Measurements from ENCODE around the gene CBX2. TPM values are rescaled to one million over a fixed set of nuclear protein-coding genes. Genes with fewer than 3 reads are reported as not detected.

The CBX2 gene
- total RNA-seq, 1 donor from 2014 or later = 11.9 TPM

- Histone ChIP-seq H3K4me3 (ENCODE audit: low read depth, low read length) (peak overlapping the region; percentile 45), H3K36me3 (ENCODE audit: control insufficient read depth, insufficient read depth, low read length) (no peaks in the 10 kb centered on the region), H3K27me3 (ENCODE audit: control insufficient read depth, insufficient read depth, low read length) (peaks cover 38% of the 10 kb centered on the region)
- peak; percentile 44 for TF ChIP-seq CTCF (IDR thresholded peaks at IDR 0.05; ENCODE audit: insufficient read depth, low read length, poor library complexity, severe bottlenecking)
- no peak for DNase-seq (ENCODE audit: low read depth)
Observed at GRCh38 chr17:79777120-79777893, 641 bp upstream of the CBX2 start.

DNA sequence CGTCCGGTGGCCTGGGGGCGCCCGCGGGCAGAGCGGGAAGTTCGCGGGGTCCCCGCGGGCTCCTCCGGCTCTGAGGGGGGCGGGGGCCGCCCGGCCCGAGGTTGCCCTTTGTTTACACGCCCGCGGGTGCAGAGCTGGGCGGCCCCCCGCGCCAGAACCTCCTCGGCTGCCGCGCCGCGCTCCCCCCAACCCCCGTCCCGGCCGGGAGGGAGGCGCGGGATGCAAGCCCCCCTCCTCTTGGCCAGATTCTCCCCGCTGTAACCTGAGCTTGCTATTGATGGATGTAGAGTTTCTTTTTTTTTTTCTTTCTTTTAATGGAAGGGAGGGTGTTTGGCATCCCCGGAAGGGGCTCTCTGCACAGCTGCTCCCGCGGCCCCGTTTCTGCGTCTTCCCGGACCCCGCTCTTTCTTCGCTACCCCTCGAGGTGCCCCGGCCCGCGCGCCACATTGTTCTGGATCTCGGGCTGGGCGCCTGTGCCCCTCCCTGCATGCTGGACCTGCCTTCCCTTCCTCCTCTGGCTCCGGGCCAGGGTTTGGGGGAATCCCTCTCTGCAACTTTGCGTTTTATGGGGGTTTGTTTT, 646 bp downstream of the CBX2 start:
- no peak for DNase-seq (ENCODE audit: low read depth)
- Histone ChIP-seq H3K27me3 (ENCODE audit: control insufficient read depth, insufficient read depth, low read length) (peaks cover 27% of the 10 kb centered on the region), H3K4me3 (ENCODE audit: low read depth, low read length) (peak overlapping the region; percentile 68), H3K36me3 (ENCODE audit: control insufficient read depth, insufficient read depth, low read length) (no peaks in the 10 kb centered on the region)
- no peak for TF ChIP-seq CTCF (IDR thresholded peaks at IDR 0.05; ENCODE audit: insufficient read depth, low read length, poor library complexity, severe bottlenecking)

- Histone ChIP-seq H3K4me3 (ENCODE audit: low read depth, low read length) (peak overlapping the region; percentile 68), H3K36me3 (ENCODE audit: control insufficient read depth, insufficient read depth, low read length) (no peaks in the 10 kb centered on the region), H3K27me3 (ENCODE audit: control insufficient read depth, insufficient read depth, low read length) (peaks cover 22% of the 10 kb centered on the region)
- DNase-seq (ENCODE audit: low read depth) = no peak
- no peak for TF ChIP-seq CTCF (IDR thresholded peaks at IDR 0.05; ENCODE audit: insufficient read depth, low read length, poor library complexity, severe bottlenecking)
Observed at GRCh38 chr17:79779084-79779529, 1.2 kb downstream of the CBX2 start.

- H3K36me3 ChIP-seq (ENCODE audit: control insufficient read depth, insufficient read depth, low read length) = no peaks in the 10 kb centered on the region
- no peak for TF ChIP-seq CTCF (IDR thresholded peaks at IDR 0.05; ENCODE audit: insufficient read depth, low read length, poor library complexity, severe bottlenecking)
- no peak overlapping the region for H3K4me3 ChIP-seq (ENCODE audit: low read depth, low read length)
Observed at GRCh38 chr17:79779661-79780365, 1.9 kb downstream of the CBX2 start.

GRCh38 chr17:79781012-79781650, 3.2 kb downstream of the CBX2 start:
- Histone ChIP-seq H3K36me3 (ENCODE audit: control insufficient read depth, insufficient read depth, low read length) (no peaks in the 10 kb centered on the region), H3K4me3 (ENCODE audit: low read depth, low read length) (no peak overlapping the region), H3K27me3 (ENCODE audit: control insufficient read depth, insufficient read depth, low read length) (peaks cover 14% of the 10 kb centered on the region)
- no peak for TF ChIP-seq CTCF (IDR thresholded peaks at IDR 0.05; ENCODE audit: insufficient read depth, low read length, poor library complexity, severe bottlenecking)
- DNase-seq (ENCODE audit: low read depth) = no peak

More at GRCh38 chr17:79779661-79780365, 1.9 kb downstream of the CBX2 start:
- H3K27me3 ChIP-seq (ENCODE audit: control insufficient read depth, insufficient read depth, low read length) = peaks cover 15% of the 10 kb centered on the region
- DNase-seq (ENCODE audit: low read depth) = no peak
